GM23248 (cell line): ENCODE results near the gene ADGRL2.

Experiments
- EZH2 ChIP-seq: fragments of 200-600 bp; sonication (generic); IDR thresholded peaks from 2 replicates; pipeline ENCODE4 v1.6.1; 2018; ENCODE audit warnings: antibody characterized with exemption, mild to moderate bottlenecking; ENCODE audit not compliant: insufficient read depth, poor library complexity, severe bottlenecking
- EZH2phosphoT487 ChIP-seq: fragments of 200-600 bp; sonication (generic); IDR thresholded peaks from 2 replicates; pipeline ENCODE4 v1.6.1; 2018; ENCODE audit warnings: antibody characterized with exemption, moderate library complexity, mild to moderate bottlenecking, low read depth; ENCODE audit not compliant: insufficient read depth

GRCh38 chr1:81813691-81814090 is 13.0 kb downstream of the ADGRL2 start:
- no peak for TF ChIP-seq EZH2
- no peak for TF ChIP-seq EZH2phosphoT487
